ENCODE measurements around the gene BCAS3.

BCAS3 gene

DNA sequence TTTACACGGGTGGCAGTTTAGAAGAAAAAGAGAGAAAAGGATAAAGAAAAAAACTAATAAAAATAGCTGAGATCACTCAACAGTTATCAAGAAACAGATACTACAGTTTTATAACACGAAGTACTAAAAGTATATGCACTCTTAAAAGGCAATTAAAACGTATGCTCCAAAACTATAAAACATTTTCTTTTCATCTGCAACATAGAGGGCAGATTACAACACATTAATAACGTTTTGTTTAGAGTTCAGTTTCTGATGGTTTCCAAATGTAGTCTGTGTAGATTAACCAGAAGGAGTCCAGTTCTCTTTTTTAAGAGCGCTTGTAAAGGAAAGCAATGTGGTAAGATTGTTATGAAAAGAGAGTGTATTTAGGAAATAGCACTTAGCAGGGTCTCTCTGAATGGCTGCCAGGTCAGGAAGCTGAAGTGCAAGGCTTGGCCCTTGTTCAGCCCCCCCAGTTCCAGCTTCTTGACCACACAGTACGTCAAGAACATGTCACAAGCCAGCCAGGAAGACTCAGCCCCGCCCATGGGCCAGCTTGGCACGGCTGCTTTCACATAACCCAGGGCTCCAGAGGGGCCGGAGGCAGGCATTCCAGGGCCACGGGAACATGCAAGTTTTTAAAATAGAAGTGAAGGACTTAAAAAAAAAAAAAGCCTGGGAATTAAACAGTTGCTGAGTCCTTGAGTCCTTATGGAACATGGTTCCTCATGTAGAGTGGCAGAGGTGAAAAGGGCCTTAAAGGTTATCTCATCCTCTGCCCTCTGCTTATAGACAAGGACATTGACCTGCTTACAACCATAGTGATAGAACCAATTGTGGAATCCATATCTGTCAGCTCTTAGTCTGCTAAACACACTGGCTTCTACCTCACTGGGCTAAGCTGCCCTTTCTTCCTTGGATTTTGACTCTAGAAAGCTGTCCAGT, 574.6 kb downstream of the BCAS3 start:
- no peak for DNase-seq (ENCODE audit: low read depth in 2 of 2)

DNA sequence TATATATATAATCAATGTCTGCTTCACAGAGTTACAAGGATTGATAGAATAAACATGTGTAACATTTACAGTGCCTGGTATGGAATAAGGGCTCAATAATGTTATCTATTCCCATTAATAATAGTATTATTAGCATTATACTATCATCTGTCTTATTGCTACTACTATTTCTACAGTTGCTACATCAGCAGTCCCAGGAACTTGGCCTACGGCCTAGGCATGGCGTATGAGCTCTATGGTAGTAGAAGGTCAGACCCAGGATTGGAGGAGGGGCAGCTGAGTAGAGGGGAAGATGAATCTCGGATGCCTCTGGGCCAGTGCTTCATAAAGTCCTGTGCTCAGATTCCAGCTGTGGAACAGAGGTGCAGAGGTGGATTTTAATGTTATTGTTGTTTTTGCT, 575.7 kb downstream of the BCAS3 start:
- no peak for DNase-seq (ENCODE audit: low read depth in 2 of 2)

DNA sequence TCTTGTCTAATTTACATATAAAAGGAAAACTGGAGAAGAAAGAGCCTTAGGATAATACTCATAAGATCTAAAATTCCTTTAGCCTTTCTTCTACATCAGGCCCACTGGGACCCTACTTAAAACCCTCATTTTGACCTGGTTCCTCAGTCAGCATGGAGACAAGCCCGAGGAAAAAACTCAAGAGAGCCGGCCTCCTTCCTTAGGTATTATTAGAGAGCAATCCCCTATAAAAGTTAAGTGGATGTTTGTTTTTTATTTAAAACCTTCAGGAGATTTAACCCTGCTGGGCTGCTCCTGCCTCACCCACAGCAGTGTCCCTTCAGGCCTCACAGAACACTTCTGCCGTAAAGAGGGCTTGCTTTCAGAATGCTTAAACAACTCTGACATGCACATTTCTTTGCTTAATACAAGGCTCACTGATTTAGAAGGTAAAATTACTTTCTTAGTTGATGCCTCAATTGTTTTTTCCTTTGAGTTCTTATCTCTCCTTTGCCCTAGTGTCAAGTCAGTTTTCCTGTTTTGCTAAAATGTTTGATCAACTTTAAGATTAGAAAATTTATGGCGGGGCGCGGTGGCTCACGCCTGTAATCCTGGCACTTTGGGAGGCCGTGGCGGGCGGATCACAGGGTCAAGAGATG, 576.4 kb downstream of the BCAS3 start:
- DNase-seq (ENCODE audit: low read depth in 2 of 2): no peak

DNA sequence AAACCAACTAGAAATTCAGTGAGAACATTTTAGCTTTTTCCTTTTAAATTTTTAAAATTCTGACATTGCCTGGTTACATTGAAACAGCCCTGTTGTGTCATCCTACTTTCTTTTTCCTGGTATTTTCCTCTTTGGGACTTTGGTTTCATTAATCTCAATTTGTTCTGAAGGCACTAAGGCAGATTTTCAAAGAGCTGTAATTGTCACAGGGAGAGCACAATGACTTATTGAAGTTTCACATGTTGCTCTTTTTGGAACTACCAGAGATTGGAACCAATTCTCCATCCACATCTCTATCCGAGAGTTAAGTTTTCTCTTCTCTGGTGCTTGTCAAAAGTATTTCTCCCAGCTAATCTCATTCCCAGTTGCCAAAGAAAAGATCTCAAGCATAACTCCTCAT, 577.3 kb downstream of the BCAS3 start:
- DNase-seq (ENCODE audit: low read depth in 2 of 2): no peak

DNA sequence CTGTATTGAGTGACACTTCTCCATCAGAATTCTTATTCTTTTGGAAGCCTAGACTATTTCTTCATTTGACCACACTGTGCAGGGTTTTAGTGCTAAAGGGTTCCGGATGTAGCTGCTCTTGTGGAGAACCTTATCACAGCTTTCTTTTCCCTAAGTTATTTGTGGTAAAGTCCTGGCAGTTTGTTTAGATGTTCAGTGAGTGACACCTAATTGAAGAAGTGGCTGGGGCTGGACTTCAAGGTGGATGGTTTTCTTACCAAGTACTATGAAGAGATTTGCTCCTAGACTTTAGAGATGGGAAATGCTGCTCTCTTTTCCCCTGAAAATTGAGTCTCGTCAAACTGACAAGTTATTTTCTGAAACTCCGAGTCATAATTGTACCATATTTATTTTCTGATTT, 578.0 kb downstream of the BCAS3 start:
- no peak for DNase-seq (ENCODE audit: low read depth in 2 of 2)

DNA sequence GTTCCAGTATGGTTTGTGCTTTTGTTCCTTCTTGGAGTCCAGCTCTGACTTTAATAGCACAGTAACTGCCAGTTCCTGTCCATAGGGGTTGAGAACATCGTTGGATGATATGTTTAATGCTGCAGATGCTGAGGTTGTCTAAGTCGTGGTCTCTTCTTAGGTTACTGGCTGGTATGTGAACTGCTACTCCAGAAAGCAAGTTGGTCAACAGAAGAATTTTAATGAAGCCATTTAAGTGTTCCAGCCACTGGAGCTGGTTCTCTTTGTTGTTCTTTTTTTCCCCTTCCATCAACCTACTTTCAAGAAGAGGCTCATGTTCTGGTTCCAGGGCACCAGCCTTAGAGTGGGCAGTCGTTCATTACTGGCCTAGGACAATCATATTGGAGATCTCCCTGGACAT, 581.7 kb downstream of the BCAS3 start:
- no peak for DNase-seq (ENCODE audit: low read depth in 2 of 2)

DNA sequence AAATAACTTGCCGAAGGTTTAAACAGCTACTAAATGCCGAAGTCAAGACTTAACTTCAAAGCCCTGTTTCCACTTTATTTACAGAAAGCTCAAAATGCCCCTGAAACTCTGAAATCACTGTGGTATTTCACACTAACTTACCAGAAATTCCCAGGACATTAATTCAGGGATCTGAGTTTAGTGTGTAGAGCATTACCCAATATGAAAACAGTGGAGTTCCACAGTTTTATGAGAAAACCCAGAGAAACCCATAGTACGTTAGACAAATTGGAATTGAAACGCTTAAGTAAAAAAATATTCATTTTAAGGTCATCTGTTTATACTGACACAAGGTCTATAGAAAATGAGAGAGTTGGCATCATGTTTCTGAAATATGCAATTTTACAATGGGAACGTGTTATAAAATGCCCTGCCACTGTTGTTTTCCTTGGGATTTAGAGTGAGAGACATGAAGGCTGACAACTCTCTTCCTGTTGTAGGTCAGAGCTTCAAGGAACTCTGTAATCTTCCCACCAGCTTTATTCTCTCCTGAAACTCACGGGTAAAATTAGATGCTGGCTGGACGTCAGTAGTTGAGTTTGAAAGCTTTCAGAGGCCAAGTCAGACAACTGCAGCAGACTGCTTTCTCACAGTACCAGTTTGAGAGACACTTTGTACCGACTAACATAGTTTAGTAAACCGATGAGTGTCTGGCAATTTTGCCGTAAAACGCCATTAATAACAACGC, 582.6 kb downstream of the BCAS3 start:
- no peak for DNase-seq (ENCODE audit: low read depth in 2 of 2)

DNA sequence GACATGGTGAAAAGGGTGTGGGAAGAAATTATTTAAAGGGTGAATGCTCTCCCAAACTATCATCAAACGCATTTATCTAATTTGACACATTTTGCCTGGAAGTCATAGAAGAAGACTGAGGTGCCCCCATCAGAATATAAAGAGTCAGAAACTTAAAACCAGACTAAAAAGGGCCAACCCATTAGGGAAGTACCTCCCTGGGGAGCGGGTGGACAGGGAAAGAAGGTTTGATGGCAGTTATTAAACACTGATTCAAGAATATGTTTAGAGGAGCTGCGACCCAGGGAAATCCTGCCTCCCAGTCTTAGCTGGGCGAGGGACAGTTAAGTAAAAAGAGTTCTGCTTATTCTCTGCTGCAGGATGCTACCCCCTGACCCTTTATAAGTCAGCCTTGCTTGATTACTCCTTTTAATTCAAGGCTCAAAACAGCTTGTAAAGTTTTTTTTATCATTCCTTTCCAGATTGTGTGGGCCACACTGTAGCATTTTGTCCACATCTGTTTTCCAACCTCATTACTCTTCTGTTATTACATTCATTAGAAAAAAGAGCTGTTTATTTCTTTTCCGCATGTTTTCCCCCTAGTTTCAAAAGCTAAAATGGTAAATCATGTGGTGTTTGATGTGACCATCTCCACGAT, 583.5 kb downstream of the BCAS3 start:
- DNase-seq (ENCODE audit: low read depth in 2 of 2): no peak

DNA sequence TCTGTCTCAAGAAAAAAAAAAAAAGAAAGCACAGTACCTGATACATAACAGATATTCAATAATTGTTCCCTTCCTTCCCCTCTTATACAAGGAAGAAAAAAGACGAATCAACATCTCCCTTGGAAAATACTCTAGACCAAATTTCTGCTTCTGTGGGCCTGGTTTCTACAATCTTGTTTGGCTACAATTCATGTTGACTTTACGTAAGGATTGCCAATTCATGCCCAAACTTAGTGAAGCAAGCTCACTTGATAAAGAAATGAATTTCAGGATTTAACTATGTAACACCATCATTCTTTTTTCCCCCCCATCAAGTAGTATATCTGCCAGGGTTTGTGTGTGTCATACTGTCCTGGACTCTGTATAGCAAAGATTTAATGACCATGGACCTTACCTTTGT, 587.7 kb downstream of the BCAS3 start:
- no peak for DNase-seq (ENCODE audit: low read depth in 2 of 2)

DNA sequence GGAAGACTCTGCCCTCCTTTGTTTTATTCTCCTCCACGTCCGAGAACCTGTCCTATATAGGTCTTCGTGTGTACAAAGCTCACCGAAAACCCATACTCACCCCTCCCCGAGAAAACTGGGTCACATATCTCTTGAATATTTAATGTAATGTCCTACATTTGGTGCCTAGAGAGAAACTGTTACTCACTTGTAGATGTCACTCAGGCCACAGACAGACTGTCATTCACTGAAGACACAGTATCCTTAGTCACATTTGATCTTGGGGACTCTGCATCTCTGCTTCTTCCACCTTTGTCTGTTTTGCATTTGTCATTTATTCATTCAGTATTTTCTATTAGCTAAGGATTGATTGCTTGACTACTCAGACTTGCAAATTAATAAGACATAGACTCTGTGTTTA, 590.2 kb downstream of the BCAS3 start:
- DNase-seq (ENCODE audit: low read depth in 2 of 2): no peak

DNA sequence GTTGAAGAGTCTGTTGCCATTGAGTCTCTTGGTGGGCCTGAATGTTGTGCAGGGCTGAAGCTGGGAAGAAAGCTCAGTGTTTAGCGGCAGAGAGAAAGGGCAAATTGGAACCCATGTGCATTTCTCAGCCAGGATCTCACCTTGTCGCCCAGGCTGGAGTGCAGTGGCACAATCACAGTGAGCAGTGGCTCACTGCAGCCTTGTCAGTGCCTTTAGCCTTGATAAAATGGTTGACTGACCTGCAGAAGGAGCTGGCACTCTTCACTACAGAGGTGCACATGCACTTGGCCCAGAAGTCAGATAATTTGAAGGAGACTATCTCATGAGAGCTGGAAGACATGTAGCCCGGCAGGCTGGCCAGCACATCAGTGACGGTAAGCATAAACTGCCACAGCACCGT, 597.7 kb downstream of the BCAS3 start:
- no peak for DNase-seq (ENCODE audit: low read depth in 2 of 2)

DNA sequence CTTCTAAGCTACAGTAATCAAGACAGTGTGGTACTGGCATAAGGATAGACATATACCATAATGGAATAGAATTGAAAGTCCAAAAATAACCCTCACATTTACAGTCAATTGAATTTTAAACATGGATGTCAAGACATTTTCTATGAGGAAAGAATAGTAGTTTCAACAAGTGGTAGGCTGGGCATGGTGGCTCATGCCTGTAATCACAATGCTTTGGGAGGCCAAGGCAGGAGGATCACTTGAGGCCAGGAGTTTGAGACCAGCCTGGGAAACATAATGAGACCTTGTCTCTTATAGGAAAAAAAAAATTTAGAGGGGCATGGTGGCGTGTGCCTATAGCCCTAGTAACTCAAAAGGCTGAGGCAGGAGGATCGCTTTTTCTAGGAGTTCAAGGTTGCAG, 599.2 kb downstream of the BCAS3 start:
- DNase-seq (ENCODE audit: low read depth in 2 of 2): no peak

DNA sequence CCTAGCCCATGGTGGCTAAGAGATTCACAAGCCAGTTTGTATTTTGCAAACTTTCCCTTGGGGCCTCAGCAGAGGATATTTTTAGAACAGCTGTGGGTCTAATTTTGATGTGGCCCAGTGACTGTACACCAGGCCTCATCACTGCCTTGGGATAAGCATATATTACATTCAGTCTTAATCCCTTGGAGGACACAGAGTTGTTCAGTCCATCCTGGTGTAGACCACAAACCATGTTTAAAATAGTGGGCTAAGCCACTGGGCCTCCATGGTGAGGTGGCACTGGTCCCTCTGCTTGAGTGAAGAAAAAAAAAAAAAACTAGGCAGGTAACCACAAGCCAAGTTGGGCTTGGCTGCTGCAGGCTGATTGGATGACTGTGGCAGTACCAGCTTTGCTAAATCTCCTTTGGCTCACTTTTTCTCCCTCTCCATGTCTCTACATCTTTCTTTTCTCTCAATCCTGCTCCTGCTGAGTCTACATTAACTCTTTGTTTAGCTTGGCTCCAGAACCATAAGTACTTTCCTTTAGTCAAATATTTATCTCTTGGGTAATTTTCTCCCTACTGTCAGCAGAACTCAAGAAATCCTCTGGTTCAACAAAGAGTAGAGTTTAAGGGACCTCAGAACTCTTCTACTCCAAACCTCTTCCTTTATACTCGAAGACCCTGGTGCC, 602.0 kb downstream of the BCAS3 start:
- DNase-seq (ENCODE audit: low read depth in 2 of 2): no peak

DNA sequence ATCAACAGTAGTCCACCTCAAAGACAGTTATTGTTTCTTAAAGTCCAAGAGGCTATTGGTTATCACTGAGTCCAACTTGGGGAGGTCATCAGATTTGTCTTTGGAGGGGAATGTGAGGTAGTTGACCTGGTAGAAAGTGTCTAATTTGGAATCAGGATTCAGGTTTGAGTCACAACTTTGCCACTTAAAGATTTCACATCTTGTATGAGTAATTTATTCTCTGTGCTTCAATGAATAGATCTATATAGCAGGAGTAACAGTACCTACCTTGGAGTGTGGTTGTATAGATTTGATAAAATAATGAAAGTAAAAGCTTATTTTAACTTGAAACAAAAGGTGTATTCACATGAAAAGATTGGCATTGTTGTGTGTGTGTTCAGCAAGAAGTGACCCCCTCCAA, 602.7 kb downstream of the BCAS3 start:
- no peak for DNase-seq (ENCODE audit: low read depth in 2 of 2)

DNA sequence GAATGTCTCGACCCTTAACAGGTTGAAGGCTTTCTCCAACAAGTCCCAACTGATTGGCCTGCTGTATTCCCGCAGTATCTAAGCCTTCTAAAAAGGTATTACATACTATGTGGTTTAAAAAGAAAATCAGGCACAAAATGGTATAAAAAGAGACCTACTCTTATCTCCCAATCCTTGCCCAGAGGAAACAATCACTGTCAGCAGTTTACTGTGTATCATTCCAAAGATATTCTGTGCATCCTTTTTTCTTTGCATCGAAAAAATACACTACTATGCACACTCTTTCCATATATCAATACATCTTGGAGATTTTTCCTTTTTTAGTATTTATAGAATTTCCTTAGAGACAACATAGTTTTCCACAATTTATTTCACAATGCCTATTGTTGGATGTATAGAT, 603.2 kb downstream of the BCAS3 start:
- DNase-seq (ENCODE audit: low read depth in 2 of 2): no peak

DNA sequence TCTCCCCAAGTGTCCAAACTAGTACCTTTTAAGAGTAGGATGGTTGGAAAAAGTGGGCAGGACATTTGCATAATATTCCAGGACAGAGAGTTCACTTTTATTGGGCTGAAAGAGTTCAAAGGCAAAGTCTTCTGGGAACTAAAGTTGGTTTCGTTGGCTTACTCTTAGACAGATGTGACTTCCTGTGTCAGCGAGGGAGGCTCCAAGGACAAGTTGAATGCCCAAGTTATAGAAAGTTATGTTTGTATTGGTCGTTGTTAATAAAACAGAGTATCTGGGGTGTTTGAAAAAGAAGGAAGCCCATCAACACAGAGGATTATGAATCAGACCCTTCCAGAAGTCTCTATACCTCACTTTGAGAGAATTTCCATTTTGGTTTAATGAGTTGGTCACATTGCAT, 604.7 kb downstream of the BCAS3 start:
- DNase-seq (ENCODE audit: low read depth in 2 of 2): no peak

DNA sequence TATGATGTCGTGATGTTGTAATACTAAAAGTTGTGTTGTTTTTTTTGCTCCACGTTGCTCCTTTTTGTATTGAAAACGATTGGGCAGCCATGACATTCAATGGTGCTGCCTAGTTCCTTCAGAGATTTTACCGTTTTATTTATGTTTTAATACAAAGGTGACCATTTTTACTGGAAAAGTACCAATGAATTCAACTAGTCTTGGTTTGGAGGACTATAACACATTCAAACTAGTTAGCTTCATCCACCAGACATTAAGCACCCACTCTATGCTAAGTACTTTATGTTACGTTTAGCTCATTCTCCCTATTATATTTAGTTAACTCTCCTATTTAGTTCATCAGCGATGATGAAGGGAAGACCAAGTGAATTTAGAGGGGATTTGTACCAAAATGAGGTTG, 605.4 kb downstream of the BCAS3 start:
- no peak for DNase-seq (ENCODE audit: low read depth in 2 of 2)

DNA sequence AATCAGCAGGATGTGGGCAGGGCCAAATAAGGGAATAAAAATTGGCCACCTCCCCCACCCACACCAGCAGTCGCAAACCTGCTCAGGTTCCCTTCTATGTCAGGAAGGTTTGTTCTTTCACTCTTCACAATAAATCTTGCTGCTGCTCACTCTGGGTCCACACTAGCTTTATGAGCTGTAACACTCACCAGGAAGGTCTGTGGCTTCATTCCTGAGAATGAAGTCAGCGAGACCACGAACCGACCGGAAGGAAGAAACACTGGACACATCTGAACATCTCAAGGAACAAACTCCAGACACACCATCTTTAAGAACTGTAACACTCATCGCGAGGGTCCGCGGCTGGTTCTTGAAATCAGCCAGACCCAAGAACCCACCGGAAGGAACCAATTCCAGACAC, 606.5 kb downstream of the BCAS3 start:
- DNase-seq (ENCODE audit: low read depth in 2 of 2): no peak

DNA sequence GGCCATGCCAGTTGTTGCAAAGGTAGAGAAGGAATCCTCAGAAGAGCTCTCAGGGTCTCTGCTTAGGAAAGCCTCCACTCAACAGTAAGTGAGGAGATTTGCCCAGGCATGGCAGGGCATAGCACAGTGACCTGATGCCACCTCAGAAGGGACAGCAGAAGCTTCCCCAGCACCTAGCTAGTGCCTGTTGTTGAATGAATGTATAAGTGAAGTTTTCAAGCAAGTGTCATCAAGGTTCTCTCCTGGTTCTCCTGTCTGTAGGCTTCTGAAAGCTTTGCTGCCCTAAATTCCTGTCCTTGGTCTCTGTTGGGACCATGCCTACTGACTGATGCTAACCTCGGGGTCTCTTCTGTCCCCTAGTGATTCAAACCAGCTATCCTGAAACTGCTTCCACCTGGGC, 607.1 kb downstream of the BCAS3 start:
- DNase-seq (ENCODE audit: low read depth in 2 of 2): no peak

DNA sequence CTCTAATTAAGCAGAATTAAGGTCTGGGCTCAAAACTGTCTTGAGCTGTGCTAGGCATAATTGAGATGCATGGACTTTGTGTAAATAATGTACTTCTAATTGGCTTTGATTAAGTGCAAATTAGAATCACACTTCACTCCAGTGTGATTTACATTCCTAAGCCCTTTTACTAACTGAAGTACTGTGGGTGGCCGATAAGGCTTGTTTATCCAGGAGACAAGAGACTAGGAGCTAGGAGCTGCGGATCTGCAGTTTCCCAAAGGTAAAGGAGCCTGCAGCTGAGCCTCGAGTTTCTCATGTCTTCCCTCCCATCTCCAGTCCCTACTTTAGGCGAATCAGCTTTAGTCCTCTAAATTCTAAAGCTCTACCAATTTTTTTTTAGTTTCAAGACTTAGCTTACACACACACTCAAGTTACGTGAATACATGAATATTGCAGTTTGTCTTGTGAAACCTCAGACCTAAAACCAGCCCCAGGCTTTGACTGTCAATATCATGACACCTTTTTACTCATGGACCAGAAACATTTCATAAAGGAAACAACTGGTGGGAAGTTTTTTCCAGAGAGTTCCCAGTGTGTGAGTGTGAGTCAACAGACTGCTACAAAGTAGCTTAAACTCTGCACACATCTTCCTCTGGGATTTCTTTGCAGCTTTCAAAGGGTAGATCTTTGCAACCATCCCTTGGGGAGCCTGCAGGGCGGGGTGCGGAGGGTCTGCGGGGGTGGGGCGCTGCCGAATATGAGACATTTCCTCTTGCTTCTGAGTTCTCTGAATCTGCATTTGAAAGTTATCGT, 608.1 kb downstream of the BCAS3 start:
- no peak for DNase-seq (ENCODE audit: low read depth in 2 of 2)

DNA sequence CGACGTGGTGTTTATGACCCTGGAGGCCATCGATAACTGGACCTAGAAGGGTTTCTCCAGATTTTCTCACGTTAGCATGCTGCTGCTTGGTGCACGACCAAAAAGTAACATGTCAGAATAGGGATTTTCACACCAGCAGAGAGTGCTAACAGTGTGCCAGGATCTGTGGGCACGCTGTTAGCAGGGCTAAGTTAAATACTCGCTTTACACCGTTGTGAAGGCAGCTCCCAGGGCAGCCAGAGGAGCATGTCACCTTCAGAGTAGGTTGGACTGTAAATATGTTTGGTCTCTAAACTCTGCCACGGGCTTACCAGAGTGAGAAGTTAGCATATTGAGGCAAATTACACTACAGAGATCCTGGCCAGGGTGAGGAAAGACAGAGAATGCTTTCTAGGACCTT, 608.8 kb downstream of the BCAS3 start:
- no peak for DNase-seq (ENCODE audit: low read depth in 2 of 2)
